ENCODE data around the gene XG.

XG gene

DNA sequence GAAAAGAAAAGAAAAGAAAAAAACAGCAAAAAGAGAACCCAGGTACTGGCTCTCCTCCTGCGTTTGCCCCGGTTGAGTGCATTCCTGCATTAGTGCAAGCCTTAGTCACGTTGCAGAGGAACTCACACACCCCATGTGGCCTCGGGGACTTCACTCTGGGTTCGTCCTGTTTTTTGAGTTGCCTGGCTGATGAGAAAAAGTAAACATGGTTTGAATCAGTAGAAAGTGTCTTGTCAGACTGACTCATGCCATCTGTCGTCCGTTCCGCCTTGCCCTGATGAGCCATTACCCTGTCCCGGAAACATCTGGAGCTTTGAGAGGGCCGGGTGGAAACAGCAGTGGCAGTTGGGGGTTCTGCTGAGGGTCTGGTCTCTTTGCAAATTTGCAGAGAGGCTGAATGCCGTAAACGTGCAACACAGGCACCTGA is 44.5 kb upstream of the XG start:
- Histone ChIP-seq H3F3A (ENCODE audit: insufficient read depth, low read length) (0 out of 2 replicates have a peak, but pooled peaks cover 3% of the 10 kb centered on the region), H4K20me1 (ENCODE audit: insufficient read depth, low read length) (no peaks in the 10 kb centered on the region), H3K9me3 (ENCODE audit: low read length) (no peaks in the 10 kb centered on the region), H3K27ac (ENCODE audit: low read depth, low read length, poor library complexity, severe bottlenecking) (peak overlapping the region; percentile 98), H3K4me2 (ENCODE audit: low read length) (peak overlapping the region; percentile 62), H3K4me3 (ENCODE audit: low read depth, low read length, poor library complexity, severe bottlenecking) (peak overlapping the region; percentile 41), H3K36me3 (ENCODE audit: insufficient read depth, low read length) (no peaks in the 10 kb centered on the region), H3K4me1 (ENCODE audit: insufficient read depth, low read length, severe bottlenecking) (peaks cover 59% of the 10 kb centered on the region), H2AFZ (ENCODE audit: low read length) (no peak overlapping the region), H3K79me2 (ENCODE audit: insufficient read depth, low read length) (no peaks in the 10 kb centered on the region), H3K9ac (ENCODE audit: low read length) (peak overlapping the region; percentile 58), H3K9me2 (ENCODE audit: low read depth, low read length) (no peaks in the 10 kb centered on the region), H3K27me3 (ENCODE audit: insufficient read depth, low read length) (no peaks in the 10 kb centered on the region)
- TF ChIP-seq CTCF (IDR thresholded peaks at IDR 0.05; ENCODE audit: low read length), result no peak
- no peak for TF ChIP-seq EZH2 (IDR thresholded peaks at IDR 0.05; ENCODE audit: borderline replicate concordance, low read length)

- Histone ChIP-seq H3K27ac (ENCODE audit: low read depth, low read length, poor library complexity, severe bottlenecking) (peak overlapping the region; percentile 98), H3K4me3 (ENCODE audit: low read depth, low read length, poor library complexity, severe bottlenecking) (peak overlapping the region; percentile 26), H3K4me2 (ENCODE audit: low read length) (peak overlapping the region; percentile 62), H3K27me3 (ENCODE audit: insufficient read depth, low read length) (no peaks in the 10 kb centered on the region), H3K36me3 (ENCODE audit: insufficient read depth, low read length) (peaks cover 5% of the 10 kb centered on the region; the same call in 1 of the 2 replicates), H3K9me3 (ENCODE audit: low read length) (no peaks in the 10 kb centered on the region), H3K4me1 (ENCODE audit: insufficient read depth, low read length, severe bottlenecking) (peaks cover 59% of the 10 kb centered on the region), H3F3A (ENCODE audit: insufficient read depth, low read length) (0 out of 2 replicates have a peak, but pooled peaks cover 3% of the 10 kb centered on the region), H3K79me2 (ENCODE audit: insufficient read depth, low read length) (no peaks in the 10 kb centered on the region), H3K9me2 (ENCODE audit: low read depth, low read length) (no peaks in the 10 kb centered on the region), H4K20me1 (ENCODE audit: insufficient read depth, low read length) (no peaks in the 10 kb centered on the region), H3K9ac (ENCODE audit: low read length) (peak overlapping the region; percentile 58), H2AFZ (ENCODE audit: low read length) (no peak overlapping the region)
- TF ChIP-seq EZH2 (IDR thresholded peaks at IDR 0.05; ENCODE audit: borderline replicate concordance, low read length) (no peak), CTCF (IDR thresholded peaks at IDR 0.05; ENCODE audit: low read length) (no peak)
Measured at GRCh38 chrX:2708021-2708420, 43.8 kb upstream of the XG start.

DNA sequence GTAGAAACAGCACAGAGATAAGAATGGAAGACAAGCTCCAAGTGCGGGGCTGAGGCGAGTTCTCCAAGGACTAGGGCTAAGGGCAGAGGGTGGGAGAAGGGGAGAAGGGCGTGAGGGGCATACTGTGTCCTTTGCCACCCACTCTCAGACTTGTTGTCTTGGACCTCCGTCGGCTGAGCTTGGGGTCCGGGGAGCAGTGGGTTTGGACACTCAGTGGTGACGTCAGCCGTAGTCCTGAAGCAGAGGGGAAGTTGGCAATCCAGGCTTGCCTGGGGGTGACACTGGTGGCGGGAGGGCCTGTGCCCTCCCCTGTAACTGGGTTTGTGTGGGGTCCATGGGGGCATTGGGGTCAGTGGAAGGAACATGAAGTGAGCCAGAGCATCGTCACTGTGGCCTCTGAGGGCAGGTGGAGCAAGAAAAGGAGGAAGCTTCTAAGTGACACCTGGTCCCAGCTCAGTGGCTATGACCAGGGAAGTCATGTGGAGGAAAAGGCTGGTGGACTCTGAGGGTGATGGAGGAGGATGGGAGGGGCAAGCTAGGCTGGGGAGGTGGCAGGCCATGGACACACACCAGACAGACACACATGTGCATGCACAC is 43.1 kb upstream of the XG start:
- H3K4me3 ChIP-seq (ENCODE audit: low read depth, low read length, poor library complexity, severe bottlenecking), result peak overlapping the region; percentile 26

More for the DNA sequence above, 43.1 kb upstream of the XG start:
- Histone ChIP-seq H3F3A (ENCODE audit: insufficient read depth, low read length) (0 out of 2 replicates have a peak, but pooled peaks cover 3% of the 10 kb centered on the region), H3K27me3 (ENCODE audit: insufficient read depth, low read length) (no peaks in the 10 kb centered on the region), H3K4me2 (ENCODE audit: low read length) (peak overlapping the region; percentile 62), H3K27ac (ENCODE audit: low read depth, low read length, poor library complexity, severe bottlenecking) (peak overlapping the region; percentile 98), H3K9me2 (ENCODE audit: low read depth, low read length) (no peaks in the 10 kb centered on the region), H3K9ac (ENCODE audit: low read length) (peak overlapping the region; percentile 58), H3K4me1 (ENCODE audit: insufficient read depth, low read length, severe bottlenecking) (peaks cover 62% of the 10 kb centered on the region), H3K36me3 (ENCODE audit: insufficient read depth, low read length) (peaks cover 8% of the 10 kb centered on the region; the same call in 1 of the 2 replicates), H2AFZ (ENCODE audit: low read length) (no peak overlapping the region), H3K79me2 (ENCODE audit: insufficient read depth, low read length) (no peaks in the 10 kb centered on the region), H3K9me3 (ENCODE audit: low read length) (no peaks in the 10 kb centered on the region), H4K20me1 (ENCODE audit: insufficient read depth, low read length) (no peaks in the 10 kb centered on the region)
- no peak for TF ChIP-seq CTCF (IDR thresholded peaks at IDR 0.05; ENCODE audit: low read length)
- TF ChIP-seq EZH2 (IDR thresholded peaks at IDR 0.05; ENCODE audit: borderline replicate concordance, low read length), result no peak

Data from OCI-LY1 (cell line).